Testis (tissue), 2 donors: ENCODE results near the gene MYF6.

Source experiments
- POLR2A ChIP-seq: fragments of 450-650 bp; IDR thresholded peaks from one replicate; pipeline ENCODE4 v1.6.1; 2017; ENCODE audit warnings: antibody characterized with exemption, mild to moderate bottlenecking, moderate library complexity
- TF ChIP-seq, protein P1 (sequence below), 3 experiments: fragments of 450-650 bp in 2 of 3; fragments of 200-600 bp in 1 of 3; sonication (generic) in 1 of 3; IDR thresholded peaks; one replicate each; pipeline ENCODE4 v1.5.1; 2016 to 2019; ENCODE audit warnings: antibody characterized with exemption in 3 of 3, mild to moderate bottlenecking in 2 of 3, moderate library complexity in 1 of 3

DNA sequence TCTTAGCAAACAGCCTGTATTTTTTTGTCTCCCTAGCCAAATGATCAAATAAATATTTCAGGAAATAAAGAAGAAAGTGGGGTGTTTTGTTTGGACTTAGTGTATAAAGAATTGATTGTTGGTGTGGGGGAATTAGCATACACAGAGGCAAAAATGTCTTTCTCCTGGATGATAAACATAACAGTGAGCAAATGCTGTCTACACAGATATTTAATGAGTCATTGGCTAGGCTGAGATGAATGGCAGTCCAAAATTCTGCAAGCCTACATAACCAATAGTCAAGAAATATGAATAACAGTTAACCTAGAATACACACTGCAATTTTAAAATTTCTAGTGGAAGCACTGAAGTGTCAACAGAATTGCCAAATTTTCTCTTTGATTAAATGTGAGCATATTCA lies 45.0 kb downstream of the MYF6 start:
- TF ChIP-seq, protein P1, sequence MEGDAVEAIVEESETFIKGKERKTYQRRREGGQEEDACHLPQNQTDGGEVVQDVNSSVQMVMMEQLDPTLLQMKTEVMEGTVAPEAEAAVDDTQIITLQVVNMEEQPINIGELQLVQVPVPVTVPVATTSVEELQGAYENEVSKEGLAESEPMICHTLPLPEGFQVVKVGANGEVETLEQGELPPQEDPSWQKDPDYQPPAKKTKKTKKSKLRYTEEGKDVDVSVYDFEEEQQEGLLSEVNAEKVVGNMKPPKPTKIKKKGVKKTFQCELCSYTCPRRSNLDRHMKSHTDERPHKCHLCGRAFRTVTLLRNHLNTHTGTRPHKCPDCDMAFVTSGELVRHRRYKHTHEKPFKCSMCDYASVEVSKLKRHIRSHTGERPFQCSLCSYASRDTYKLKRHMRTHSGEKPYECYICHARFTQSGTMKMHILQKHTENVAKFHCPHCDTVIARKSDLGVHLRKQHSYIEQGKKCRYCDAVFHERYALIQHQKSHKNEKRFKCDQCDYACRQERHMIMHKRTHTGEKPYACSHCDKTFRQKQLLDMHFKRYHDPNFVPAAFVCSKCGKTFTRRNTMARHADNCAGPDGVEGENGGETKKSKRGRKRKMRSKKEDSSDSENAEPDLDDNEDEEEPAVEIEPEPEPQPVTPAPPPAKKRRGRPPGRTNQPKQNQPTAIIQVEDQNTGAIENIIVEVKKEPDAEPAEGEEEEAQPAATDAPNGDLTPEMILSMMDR (IDR thresholded peaks at IDR 0.05) = no peak
- no peak for TF ChIP-seq POLR2A
